AG10803 (cell line): ENCODE results near the gene SLC45A1.

Experiments used
- DNase-seq: peaks from one replicate; pipeline ENCODE4 v3.0.0; 2010; ENCODE audit warnings: low read depth
- H3K4me3 ChIP-seq: 2 replicates; pipeline ENCODE4 v1.5.1; 2011; ENCODE audit warnings: mild to moderate bottlenecking, low read length, control low read depth
- TF ChIP-seq, protein P1 (sequence below): conservative IDR thresholded peaks from 2 replicates; pipeline ENCODE4 v1.5.1; 2011; ENCODE audit warnings: mild to moderate bottlenecking, low read length, control low read depth, inconsistent platforms

Gene SLC45A1

DNA sequence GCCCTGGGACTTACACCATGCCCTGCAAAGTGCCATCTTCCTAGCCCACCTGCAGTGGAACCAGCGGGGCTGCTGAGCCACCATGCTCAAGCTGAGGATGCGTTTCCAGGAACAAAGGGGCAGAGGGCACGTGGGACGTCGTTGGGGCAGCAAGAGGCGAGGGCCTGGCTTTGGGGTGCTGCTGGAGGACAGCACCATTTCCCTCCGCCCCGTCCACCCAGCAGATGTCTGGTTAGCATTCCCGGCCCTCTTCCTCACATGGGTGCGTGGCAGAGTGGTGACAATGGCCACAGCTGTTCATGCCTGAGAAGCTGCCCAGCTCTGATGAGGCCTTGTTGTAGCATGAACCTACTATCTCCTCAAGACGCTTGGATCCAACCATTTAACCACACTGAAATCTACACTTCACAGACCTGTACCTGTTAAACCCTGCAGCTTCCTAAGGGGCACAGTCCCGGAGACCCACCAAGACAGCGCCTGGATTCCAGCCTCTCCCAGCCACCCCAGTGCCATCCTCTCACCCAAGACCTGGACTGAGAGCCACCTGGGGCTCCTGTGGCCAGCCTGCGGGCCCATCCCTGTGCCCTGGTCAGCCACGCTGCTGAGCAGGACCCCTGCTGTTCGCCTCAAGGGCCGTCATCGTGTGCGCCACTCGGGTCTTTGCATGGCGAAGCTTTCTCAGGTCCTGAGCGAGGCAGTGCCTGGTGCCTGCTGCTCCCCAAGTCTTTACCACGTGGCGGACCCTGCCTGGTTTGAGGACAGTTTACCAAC, 33.2 kb downstream of the SLC45A1 start:
- no peak overlapping the region for H3K4me3 ChIP-seq
- no peak for DNase-seq
- TF ChIP-seq, protein P1, sequence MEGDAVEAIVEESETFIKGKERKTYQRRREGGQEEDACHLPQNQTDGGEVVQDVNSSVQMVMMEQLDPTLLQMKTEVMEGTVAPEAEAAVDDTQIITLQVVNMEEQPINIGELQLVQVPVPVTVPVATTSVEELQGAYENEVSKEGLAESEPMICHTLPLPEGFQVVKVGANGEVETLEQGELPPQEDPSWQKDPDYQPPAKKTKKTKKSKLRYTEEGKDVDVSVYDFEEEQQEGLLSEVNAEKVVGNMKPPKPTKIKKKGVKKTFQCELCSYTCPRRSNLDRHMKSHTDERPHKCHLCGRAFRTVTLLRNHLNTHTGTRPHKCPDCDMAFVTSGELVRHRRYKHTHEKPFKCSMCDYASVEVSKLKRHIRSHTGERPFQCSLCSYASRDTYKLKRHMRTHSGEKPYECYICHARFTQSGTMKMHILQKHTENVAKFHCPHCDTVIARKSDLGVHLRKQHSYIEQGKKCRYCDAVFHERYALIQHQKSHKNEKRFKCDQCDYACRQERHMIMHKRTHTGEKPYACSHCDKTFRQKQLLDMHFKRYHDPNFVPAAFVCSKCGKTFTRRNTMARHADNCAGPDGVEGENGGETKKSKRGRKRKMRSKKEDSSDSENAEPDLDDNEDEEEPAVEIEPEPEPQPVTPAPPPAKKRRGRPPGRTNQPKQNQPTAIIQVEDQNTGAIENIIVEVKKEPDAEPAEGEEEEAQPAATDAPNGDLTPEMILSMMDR = no peak

DNA sequence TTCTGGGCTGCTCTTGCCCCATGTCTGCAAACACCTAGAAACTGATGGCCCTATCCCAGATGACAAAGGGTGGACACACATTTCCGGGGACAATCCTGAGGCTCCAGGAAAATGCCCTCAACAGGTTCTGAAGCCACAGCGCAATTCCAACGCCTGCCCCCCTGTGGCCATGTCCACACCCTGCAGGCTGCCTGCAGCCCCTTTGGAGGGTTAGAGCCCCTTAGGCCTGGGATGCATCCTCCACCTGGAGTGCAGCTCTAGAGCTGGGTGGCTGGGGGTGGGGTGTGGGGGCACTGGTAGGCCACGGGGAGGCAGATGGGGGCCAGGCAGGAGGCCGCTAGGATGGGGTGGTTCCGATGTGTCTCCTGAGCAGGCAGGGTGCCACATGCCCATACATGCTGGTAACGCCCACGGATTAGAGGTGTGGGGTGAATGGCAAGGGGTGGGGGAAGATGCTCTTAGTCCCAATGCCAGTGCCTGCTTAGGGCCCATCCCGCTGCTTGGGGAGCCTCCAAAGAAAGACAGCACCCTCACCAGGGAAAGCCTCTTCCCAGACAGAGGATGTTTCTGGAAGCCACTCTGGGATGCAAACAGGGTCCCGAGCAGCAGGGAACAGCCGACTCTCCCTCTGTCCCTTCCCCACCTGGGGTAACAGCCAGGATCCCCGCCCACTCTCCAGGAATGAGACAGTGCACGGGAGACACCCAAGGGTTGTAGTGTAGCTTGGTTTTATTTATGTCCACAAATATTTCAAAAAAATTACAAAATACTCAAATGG, 34.0 kb downstream of the SLC45A1 start:
- DNase-seq = no peak
- no peak overlapping the region for H3K4me3 ChIP-seq
- TF ChIP-seq, protein P1 = peak; percentile 64

DNA sequence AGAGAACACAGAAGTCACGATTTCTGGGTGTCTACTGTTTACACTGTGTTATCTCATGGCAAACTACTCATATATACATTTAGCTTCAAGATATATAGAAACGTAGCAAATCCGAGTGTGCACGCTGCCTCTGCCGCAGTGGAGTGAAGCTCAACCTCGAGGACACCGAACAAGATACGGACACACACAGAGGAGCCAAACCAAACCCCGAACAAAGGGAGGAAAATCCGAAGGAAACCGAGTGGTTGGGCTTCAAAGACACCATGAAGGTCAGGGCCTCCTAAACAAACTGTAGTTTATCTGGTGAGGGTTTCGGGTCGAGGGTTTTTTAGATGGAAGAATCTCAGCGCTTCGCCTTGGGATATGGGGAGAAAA, 34.5 kb downstream of the SLC45A1 start:
- TF ChIP-seq, protein P1 = no peak
- no peak for DNase-seq
- no peak overlapping the region for H3K4me3 ChIP-seq

DNA sequence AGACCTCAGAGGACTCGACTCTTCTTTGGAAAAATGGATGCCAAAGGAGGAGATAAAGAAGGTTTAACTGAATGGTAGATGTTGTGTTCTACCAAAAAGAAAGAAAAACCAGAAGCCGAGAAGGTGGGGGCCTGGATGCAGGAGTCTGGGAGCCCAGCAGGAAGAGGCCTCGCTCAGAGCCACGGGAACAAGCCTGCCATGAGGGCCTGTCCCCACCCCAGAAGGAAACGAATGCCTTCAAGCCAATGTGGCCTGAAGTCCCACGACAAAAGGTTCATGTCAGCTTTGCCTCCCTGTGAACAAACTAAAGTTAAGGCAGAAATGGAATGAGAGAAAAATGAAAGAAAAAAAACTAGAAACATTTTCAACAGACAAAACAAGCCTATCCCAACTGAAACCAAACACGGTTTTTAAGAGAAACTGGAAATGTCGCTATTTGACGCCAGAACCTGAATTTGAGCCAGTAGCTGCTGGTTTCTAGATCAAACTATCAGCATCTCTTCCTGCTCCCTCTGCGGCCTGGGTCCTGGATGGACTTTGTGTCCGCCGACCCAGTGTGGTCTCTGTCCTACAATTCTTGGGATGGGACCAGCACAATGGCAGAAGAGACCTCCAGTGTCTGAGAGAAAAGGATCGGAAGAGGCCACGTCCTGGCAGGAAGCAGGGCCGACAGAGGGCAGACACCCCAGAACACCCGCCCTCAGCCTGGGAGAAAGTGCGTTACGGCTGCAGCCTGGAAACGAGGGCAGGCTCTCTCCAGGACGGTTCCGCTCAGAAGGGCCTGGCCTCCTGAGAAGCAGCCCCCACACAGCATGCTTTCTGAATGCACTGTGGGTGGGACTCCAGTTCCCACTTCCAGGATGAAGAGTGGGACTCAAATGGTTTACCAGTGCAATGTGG, 35.2 kb downstream of the SLC45A1 start:
- TF ChIP-seq, protein P1 = no peak
- DNase-seq = no peak
- no peak overlapping the region for H3K4me3 ChIP-seq

DNA sequence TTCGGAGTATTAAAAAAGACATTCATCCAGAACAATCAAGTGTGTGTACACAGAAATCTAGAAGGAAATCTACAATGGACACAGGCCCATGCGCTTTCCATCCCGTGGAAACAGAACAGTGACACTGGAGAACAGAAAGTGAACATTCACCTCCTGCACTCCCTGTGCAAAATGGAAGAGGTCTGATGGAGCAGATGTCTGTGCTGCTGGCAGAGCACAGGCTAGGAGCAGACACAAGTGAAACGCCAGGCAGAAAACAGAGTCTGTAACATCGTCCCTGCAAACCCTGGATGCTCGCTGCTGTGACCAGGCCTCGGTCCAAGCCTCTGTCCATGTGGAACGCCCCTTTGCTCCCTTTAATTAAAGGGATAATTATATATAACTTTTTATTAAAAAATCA, 36.1 kb downstream of the SLC45A1 start:
- no peak for DNase-seq
- no peak overlapping the region for H3K4me3 ChIP-seq
- TF ChIP-seq, protein P1 = no peak

DNA sequence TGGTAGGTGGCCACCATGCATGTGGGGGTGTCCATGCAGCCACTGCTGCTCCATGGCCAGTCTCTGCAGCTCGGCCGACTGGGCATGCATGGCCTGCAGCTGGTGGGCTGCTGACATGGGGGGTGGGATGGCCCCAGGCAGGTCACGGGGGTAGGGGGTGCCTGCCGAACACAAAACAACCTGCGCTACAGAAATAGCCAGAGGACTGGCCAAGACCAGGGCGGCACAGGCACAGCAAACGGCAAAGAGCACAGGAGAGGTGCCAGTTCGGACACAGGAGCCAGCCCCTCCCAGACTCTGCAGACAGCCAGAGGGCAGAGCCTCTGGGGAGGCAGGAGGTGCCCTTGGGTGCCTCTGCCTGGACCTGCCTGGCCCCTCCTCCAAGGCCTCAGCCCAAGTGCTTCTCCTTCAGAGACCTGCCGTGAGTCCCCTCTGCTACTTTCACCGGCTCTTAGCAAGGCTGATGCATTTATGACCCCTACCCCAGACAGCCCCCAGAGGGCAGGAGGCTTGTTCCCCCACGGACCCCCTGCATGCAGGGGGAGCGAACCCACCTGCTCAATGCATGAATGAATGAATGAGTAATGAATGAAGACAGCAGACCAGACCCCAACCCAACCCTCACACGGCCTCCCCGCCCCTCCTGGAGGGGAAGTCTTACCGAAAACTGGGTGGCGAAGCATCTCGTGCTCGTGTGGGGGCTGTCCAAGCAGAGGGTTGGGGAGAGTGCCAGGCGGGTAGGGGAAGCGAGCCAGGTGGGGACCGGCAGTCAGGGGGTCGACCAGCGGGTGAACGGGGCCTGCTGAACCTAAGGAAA, 37.7 kb downstream of the SLC45A1 start:
- no peak for DNase-seq
- H3K4me3 ChIP-seq = no peak overlapping the region
- TF ChIP-seq, protein P1 = no peak
